HL-60/S4 (cell line): ENCODE measurements around the gene LRTM1.

Experiments
- in situ Hi-C: fragments of 300-500 bp; cut with MboI; formaldehyde crosslinking; loops from 2 replicates; pipeline ENCODE4 v1.14.3; 2022; ENCODE audit warnings: low sequenced_read_pairs

LRTM1 gene

GRCh38 chr3:54897028-54897711, 30.7 kb downstream of the LRTM1 start:
- in situ Hi-C loops = no loop called here

DNA sequence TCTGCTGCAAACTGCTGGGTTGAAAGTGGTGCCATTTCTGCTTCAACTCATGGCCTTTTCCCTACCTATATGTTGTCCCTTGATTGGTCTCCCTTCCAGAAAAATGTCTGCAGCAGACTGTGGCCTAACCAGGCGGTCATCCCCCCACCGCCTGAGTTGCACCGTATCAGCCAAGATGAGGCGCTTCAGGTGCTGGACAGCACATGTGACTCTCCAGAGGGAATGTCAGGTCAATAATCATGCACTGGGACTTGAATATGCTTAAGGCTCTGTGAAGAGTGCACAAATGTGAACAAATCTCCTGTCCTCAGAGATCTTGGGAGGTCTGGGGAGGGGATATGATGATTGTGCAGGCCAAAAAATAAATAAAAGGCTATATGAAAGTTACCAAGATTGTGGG, 32.2 kb downstream of the LRTM1 start:
- in situ Hi-C loops = no loop called here

- in situ Hi-C loops = no loop called here
Measured at GRCh38 chr3:54892168-54892567, 35.7 kb downstream of the LRTM1 start.

DNA sequence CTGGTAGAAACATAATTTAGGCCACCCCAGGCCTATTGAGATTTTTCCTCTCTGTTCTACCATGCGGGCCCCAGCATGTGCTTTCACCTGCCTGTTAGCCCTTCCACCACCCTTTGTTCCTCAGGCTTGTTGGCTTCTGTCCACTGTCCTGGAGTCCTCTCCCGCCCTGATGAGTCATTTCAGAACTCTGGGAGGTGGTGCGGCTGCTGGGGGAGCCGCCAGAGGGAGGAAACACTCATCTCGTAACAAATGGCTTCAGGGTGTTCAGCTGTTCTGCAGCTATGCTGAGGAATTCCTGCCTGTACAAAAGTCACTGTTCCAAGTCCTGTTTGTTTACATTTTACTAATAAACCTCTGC, 36.3 kb downstream of the LRTM1 start:
- in situ Hi-C loops = no loop called here

GRCh38 chr3:54889731-54890130, 38.1 kb downstream of the LRTM1 start:
- in situ Hi-C loops = no loop called here

GRCh38 chr3:54888873-54889272, 39.0 kb downstream of the LRTM1 start:
- in situ Hi-C loops = no loop called here

DNA sequence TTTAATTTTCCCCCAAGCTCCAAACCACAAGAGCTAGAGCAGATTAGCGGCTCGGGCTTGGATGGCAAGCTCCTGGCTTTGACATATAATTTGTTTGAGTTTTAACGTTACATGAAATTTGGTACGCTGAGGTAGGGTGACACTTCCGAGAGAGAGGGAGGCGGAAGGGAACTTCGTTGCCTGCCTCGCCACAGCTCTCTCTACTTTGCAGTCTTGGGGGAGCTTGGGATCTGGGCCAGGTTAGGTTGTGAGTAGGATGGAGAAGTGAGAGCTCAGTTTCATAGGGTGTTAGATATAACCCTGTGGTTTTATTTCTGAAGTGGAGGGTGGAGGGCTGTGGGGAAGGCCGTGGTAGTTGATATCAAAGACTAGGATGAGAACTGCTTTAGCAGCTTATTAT, 39.7 kb downstream of the LRTM1 start:
- in situ Hi-C loops = no loop called here

DNA sequence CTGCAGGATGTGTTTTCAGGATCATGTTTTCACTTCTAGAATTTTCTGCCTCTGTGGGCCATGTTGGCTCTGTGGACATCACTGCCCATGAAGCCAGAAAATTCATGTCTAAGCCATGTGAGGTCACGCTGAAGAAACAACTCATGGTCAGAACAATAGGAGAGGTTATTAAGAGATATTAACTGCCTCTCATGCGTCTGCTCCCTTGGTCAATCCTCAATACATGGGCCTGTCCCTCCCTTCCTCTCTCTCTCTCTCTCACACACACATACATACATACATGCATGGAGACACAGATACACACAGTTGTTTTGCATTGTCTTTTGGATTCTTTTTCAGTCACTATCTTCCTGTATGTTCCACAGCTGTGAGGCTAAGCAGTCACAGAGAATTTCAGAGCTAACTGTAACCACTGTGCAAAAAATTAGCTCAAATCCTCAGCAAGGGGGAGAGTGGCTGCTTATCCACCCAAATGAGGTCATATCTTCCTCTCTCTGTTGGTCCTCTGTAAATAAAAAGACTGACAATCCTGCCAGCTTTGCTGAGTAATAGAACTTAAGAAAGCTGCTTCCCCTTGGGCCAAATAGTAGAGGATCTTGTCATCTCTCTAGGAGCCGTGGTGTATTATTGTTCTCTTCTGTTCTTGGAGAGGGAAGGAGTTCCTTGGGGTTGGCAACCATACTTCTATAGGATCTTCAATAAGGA, 45.6 kb downstream of the LRTM1 start:
- in situ Hi-C loops = no loop called here

DNA sequence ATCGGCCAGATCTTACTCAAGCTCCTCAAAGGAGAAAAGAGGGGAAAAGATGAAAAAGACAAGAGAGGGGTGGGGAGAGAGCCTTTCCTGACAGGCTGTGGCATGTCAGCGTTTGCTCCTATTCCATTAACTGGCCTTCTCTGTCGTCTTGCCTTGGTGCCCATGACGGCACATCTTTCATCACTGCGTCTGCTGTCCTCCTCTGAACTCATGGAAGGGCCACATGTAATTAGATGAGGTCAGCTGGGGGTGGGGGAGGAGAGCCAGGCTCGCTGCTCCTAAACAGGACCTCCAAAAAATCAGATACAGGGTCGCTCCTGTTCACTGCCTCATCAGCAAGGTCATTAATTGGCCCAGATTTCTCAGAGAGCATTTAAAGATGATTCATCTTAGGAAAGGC, 49.7 kb downstream of the LRTM1 start:
- in situ Hi-C loops = no loop called here

DNA sequence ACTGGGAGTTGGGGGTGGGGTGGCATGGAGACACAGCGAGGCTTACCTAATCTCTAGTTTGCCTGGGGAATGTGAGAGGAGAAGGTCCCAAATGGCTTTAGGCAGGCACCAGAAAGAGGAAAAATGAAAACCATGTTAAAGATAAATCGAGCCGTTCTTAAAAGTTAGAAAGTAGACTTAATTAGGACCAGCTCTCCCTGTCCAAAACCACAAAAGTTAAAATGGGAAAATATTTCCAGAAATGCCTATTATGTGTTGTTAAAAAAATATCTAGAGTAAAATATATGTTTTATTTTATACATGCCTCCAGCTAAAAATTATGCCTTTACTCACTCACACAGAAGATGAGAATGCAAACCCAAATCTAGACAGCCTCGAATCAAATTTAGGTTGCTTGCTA, 50.1 kb downstream of the LRTM1 start:
- in situ Hi-C loops = no loop called here

GRCh38 chr3:54876694-54877093, 51.2 kb downstream of the LRTM1 start:
- in situ Hi-C loops = no loop called here

DNA sequence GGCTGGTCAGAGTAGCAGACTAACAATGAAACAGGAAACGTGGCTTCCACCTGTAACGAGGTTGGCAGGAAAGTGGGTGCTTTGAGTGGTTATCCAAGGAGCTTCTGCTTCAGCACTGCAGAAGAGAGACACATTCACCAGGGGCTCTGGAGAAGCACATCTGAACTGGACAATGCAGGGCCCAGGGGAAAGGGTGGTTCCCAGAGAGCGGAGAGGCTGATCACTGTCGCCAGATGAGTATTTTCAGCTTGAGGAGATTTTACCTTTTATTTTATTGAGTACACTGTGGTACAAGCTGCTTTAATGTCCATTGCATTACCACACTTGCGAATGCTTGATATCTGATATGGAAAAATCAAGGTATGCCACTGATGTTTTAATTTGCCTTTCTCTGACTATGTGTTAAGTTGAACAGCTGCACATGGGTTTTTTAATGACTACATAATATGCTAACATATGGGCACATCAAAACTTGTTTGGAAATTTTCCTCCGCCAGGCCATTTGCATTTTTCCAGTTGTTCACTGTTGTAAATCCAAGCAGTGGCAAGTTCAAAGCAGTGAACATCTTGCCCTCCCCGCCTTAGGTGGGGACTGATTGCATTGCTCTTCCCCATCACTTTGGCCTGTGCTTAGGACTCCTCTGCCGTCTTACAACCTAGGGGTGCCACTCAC, 52.1 kb downstream of the LRTM1 start:
- in situ Hi-C loops = no loop called here

GRCh38 chr3:54874816-54875556, 52.9 kb downstream of the LRTM1 start:
- in situ Hi-C loops = no loop called here

- in situ Hi-C loops = no loop called here
Measured at GRCh38 chr3:54873059-54874010, 54.5 kb downstream of the LRTM1 start.

DNA sequence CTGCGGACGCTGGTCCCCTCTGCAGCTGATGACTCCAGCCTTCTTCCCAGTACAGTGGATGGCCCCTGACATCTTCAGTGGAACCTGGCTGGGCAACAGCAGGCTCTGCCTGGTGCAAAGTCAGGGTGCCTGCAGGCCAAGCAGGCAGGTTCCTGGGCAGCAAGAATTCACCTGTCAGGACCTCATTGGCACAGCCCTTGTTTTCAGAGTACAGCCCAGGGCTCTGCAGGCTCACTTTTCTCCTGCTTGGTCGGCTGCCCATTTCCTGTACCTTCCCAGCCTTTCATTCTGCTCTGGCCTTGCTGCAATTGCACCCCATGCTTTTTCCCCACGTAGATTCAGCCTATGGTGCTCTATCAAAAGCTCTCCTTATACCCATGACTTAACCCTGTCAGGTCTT, 56.0 kb downstream of the LRTM1 start:
- in situ Hi-C loops = no loop called here

DNA sequence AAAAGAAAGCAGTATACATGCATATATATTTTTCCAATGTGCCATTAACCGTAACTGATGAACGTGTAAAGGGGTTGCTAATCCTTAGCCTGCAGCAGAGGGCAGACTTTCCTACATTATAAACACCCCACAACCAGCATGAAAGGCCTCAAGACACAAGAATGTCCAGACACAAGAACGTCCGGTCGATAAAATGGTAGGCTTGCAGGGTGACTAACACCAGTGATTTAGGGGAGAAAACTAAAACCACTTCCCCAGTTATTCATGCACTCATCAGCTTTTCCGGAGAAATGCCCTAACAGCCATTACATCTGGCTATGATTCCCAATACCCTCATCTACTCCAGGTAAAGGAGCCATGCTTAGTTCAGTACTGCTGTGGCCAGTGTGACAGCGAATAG, 57.4 kb downstream of the LRTM1 start:
- in situ Hi-C loops = no loop called here
